Keratinocyte (primary cell): ENCODE data around the gene RIT2. TPM values are rescaled to one million over a fixed set of nuclear protein-coding genes. Genes with fewer than 3 reads are reported as not detected.

Experiments used
- DNase-seq: peaks from one replicate; pipeline ENCODE4 v3.0.0-alpha.2; 2011; ENCODE audit warnings: low read depth, missing footprints, low spot score
- FAIRE-seq: peaks from 2 replicates; lab custom pipeline; 2011; peaks lifted over from hg19 to GRCh38; lab: Jason Lieb, UNC
- H2AFZ ChIP-seq: 2 replicates; pipeline ENCODE4 v1.6.0; 2012; ENCODE audit warnings: low read length, control low read depth, inconsistent platforms; ENCODE audit not compliant: control insufficient read depth
- H3K27ac ChIP-seq: 2 replicates; pipeline ENCODE4 v1.5.1; 2011; ENCODE audit warnings: low read length; ENCODE audit not compliant: control insufficient read depth, insufficient read depth
- H3K27me3 ChIP-seq: 3 replicates; pipeline ENCODE4 v1.6.0; 2011; ENCODE audit warnings: low read length; ENCODE audit not compliant: control insufficient read depth, insufficient read depth; ENCODE audit errors: extremely low read depth
- H3K36me3 ChIP-seq, 2 experiments: 2 replicates in 1 of 2; 3 replicates in 1 of 2; pipeline ENCODE4 v1.5.1; 2011; ENCODE audit warnings: low read length in 2 of 2, mild to moderate bottlenecking in 1 of 2; ENCODE audit not compliant: control insufficient read depth in 2 of 2, insufficient read depth in 2 of 2; ENCODE audit errors: extremely low read depth in 1 of 2
- H3K4me1 ChIP-seq: 3 replicates; pipeline ENCODE4 v1.5.1; 2011; ENCODE audit warnings: low read length; ENCODE audit not compliant: control insufficient read depth, insufficient read depth; ENCODE audit errors: extremely low read depth
- H3K4me2 ChIP-seq: 3 replicates; pipeline ENCODE4 v1.6.0; 2011; ENCODE audit warnings: low read depth, low read length; ENCODE audit not compliant: control insufficient read depth, insufficient read depth; ENCODE audit errors: extremely low read depth
- H3K4me3 ChIP-seq, 3 experiments: fragments of 200-600 bp in 1 of 3; sonication (generic) in 1 of 3; 2 replicates in 2 of 3; 3 replicates in 1 of 3; pipeline ENCODE4 v1.5.1; 2011 to 2016; ENCODE audit warnings: low read length in 3 of 3, mild to moderate bottlenecking in 3 of 3, control low read depth in 2 of 3, inconsistent platforms in 1 of 3, low read depth in 1 of 3, mixed read lengths in 1 of 3, mixed run types in 1 of 3, moderate library complexity in 1 of 3; ENCODE audit not compliant: control insufficient read depth in 2 of 3, insufficient read depth in 2 of 3; ENCODE audit errors: extremely low read depth in 1 of 3
- H3K79me2 ChIP-seq: 2 replicates; pipeline ENCODE4 v1.6.0; 2012; ENCODE audit warnings: low read length; ENCODE audit not compliant: control insufficient read depth, insufficient read depth
- H3K9ac ChIP-seq: 3 replicates; pipeline ENCODE4 v1.6.0; 2011; ENCODE audit warnings: low read length; ENCODE audit not compliant: control insufficient read depth, insufficient read depth; ENCODE audit errors: extremely low read depth
- H3K9me1 ChIP-seq: 3 replicates; pipeline ENCODE4 v1.6.0; 2011; ENCODE audit warnings: low read length; ENCODE audit not compliant: control insufficient read depth, insufficient read depth; ENCODE audit errors: extremely low read depth
- H3K9me3 ChIP-seq: 2 replicates; pipeline ENCODE4 v1.5.1; 2012; ENCODE audit warnings: low read depth, low read length; ENCODE audit not compliant: control insufficient read depth
- H4K20me1 ChIP-seq: 3 replicates; pipeline ENCODE4 v1.6.0; 2011; ENCODE audit warnings: low read length; ENCODE audit not compliant: control insufficient read depth, insufficient read depth; ENCODE audit errors: extremely low read depth
- CTCF ChIP-seq, 3 experiments: IDR thresholded peaks in 1 of 3; conservative IDR thresholded peaks in 1 of 3; optimal IDR thresholded peaks in 1 of 3; 2 replicates in 2 of 3; 3 replicates in 1 of 3; pipeline versions ENCODE3 to v1.5.1; 2011; ENCODE audit warnings: low read length in 3 of 3, mild to moderate bottlenecking in 3 of 3, moderate library complexity in 2 of 3, control low read depth in 1 of 3, inconsistent platforms in 1 of 3; ENCODE audit not compliant: insufficient read depth in 2 of 3; ENCODE audit errors: extremely low read depth in 1 of 3
- EZH2 ChIP-seq: IDR thresholded peaks from one replicate; pipeline ENCODE4 v1.6.1; 2012; ENCODE audit warnings: inconsistent platforms, mild to moderate bottlenecking, low read length, moderate library complexity
- dilution Hi-C: fragments of 300-500 bp; cut with MboI; formaldehyde crosslinking; loops from one replicate; pipeline ENCODE4 v1.7.0; 2020; ENCODE audit warnings: low sequenced_read_pairs; ENCODE audit not compliant: extremely low pct_ligation_motif_present
- polyA plus RNA-seq, 5 experiments: library from polyadenylated mRNA; depleted of rRNA in 3 of 5; stranded (reverse) in 3 of 5; stranded (forward) in 1 of 5; unstranded in 1 of 5; fragments of >200 nt; gene quantifications; 1 replicate in 1 of 5; 2 replicates in 3 of 5; 3 replicates in 1 of 5; pipeline versions ENCODE4 v1.2.1 to v1.2.3, GENCODE V29; 2011 to 2012; ENCODE audit warnings: missing spikeins in 2 of 5, low read depth in 1 of 5, low replicate concordance in 1 of 5

RIT2 gene
- polyA plus RNA-seq, 1 donor (not counting 4 experiments of a cell fraction or from before 2014, with no cell fraction given): not detected

- no peaks in the 10 kb centered on the region for H4K20me1 ChIP-seq
- TF ChIP-seq EZH2 (no peak), CTCF (optimal IDR thresholded peaks at IDR 0.05 in 1 of 3, IDR thresholded peaks at IDR 0.05 in 1 of 3, conservative IDR thresholded peaks at IDR 0.05 in 1 of 3; ENCODE audit: extremely low read depth in 1 of 3, insufficient read depth in 2 of 3, low read length in 3 of 3) (no peak)
- no peaks in the 10 kb centered on the region for H3K27me3 ChIP-seq
- no peak overlapping the region for H3K27ac ChIP-seq
- no peaks in the 10 kb centered on the region for H3K9me3 ChIP-seq
- no peak overlapping the region for H3K4me3 ChIP-seq
- no peak overlapping the region for H2AFZ ChIP-seq
- no peaks in the 10 kb centered on the region for H3K9me1 ChIP-seq
- FAIRE-seq: no peak
- no peak overlapping the region for H3K4me2 ChIP-seq
- dilution Hi-C loops: no loop called here
- H3K9ac ChIP-seq: no peak overlapping the region
- no peaks in the 10 kb centered on the region for H3K79me2 ChIP-seq
- no peak for DNase-seq
- H3K36me3 ChIP-seq: no peaks in the 10 kb centered on the region
- H3K4me1 ChIP-seq: no peaks in the 10 kb centered on the region
Measured at GRCh38 chr18:43080671-43081070, 34.8 kb downstream of the RIT2 start.

DNA sequence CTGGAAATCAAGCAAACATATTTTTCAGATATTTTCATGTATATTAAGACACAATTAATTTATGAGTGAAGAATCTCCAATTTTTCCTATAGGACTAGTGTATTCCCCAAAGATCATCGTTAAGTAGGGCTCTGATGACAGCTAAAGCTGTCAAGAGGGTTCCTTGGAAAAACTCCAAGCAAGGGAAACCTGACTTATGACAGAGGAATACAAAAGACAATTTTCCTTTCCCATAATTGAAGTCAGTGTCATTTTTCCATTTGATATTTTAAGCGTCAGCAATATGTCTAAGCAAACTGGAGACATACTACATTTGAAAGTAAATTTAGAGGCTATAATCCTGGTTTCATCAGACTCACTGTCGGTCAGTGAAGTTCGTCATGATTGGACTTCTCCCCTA, 36.1 kb downstream of the RIT2 start:
- Histone ChIP-seq H3K27me3 (no peaks in the 10 kb centered on the region), H4K20me1 (no peaks in the 10 kb centered on the region), H3K9me1 (no peaks in the 10 kb centered on the region), H3K9ac (no peak overlapping the region), H3K9me3 (no peaks in the 10 kb centered on the region), H3K4me1 (no peaks in the 10 kb centered on the region), H3K79me2 (no peaks in the 10 kb centered on the region), H2AFZ (no peak overlapping the region), H3K4me2 (no peak overlapping the region), H3K36me3 (no peaks in the 10 kb centered on the region), H3K27ac (no peak overlapping the region), H3K4me3 (no peak overlapping the region)
- no peak for FAIRE-seq
- TF ChIP-seq EZH2 (no peak), CTCF (optimal IDR thresholded peaks at IDR 0.05 in 1 of 3, IDR thresholded peaks at IDR 0.05 in 1 of 3, conservative IDR thresholded peaks at IDR 0.05 in 1 of 3; ENCODE audit: extremely low read depth in 1 of 3, insufficient read depth in 2 of 3, low read length in 3 of 3) (no peak)
- no peak for DNase-seq
- dilution Hi-C loops: no loop called here
